A549 (cell line): Measurements from ENCODE around the gene ATP6V0A4. TPM values are rescaled to one million over a fixed set of nuclear protein-coding genes. Genes with fewer than 3 reads are reported as not detected.

Source experiments
- ATAC-seq, 2 experiments: fragments of 200-7000 bp in 1 of 2; fragments of >200 bp in 1 of 2; cut with Nextera tagmentation in 1 of 2; cut with Tn5 transposase in 1 of 2; 3 replicates each; pipeline versions ENCODE4 v1.8.0 to v1.9.1; 2018 to 2020; ENCODE audit warnings: mild to moderate bottlenecking in 1 of 2, moderate library complexity in 1 of 2
- CTCF ChIA-PET: fragments of 300-600 bp; sonication (Branson Sonifier 250); formaldehyde crosslinking; extraction: SDS; loops from one replicate; lab custom pipeline; 2021; ENCODE audit warnings: antibody characterized with exemption, inconsistent platforms; lab: Yijun Ruan, JAX
- POLR2A ChIA-PET: fragments of 350-600 bp; formaldehyde crosslinking; extraction: SDS; loops from one replicate; lab custom pipeline; 2021; ENCODE audit warnings: antibody characterized with exemption, inconsistent platforms; lab: Yijun Ruan, JAX
- DNase-seq, 2 experiments: peaks; one replicate each; pipeline versions ENCODE4 v3.0.0 to v3.0.0-alpha.2; 2011 to 2016; ENCODE audit warnings: low read depth in 1 of 2, low spot score in 1 of 2
- FAIRE-seq: peaks from 2 replicates; lab custom pipeline; 2011; peaks lifted over from hg19 to GRCh38; lab: Jason Lieb, UNC
- H3K27ac ChIP-seq, 2 experiments: fragments of >200 bp; sonication (Bioruptor Twin); formaldehyde crosslinking; 3 replicates each; pipeline ENCODE4 v1.5.1; 2016 to 2017
- H3K4me1 ChIP-seq: fragments of >200 bp; sonication (Bioruptor Twin); formaldehyde crosslinking; 3 replicates; pipeline ENCODE4 v1.6.1; 2016
- H3K4me2 ChIP-seq: fragments of >200 bp; sonication (Bioruptor Twin); formaldehyde crosslinking; 3 replicates; pipeline ENCODE4 v1.6.1; 2016
- H3K4me3 ChIP-seq: fragments of >200 bp; sonication (Bioruptor Twin); formaldehyde crosslinking; 3 replicates; pipeline ENCODE4 v1.5.1; 2016
- H3K9me3 ChIP-seq: fragments of >200 bp; sonication (Bioruptor Twin); formaldehyde crosslinking; 3 replicates; pipeline ENCODE4 v1.6.1; 2016
- CBX2 ChIP-seq: fragments of 200-600 bp; sonication (generic); IDR thresholded peaks from 2 replicates; pipeline ENCODE4 v1.6.1; 2016; ENCODE audit warnings: low read depth, mild to moderate bottlenecking, borderline replicate concordance
- CBX8 ChIP-seq: fragments of 200-600 bp; sonication (generic); IDR thresholded peaks from 2 replicates; pipeline ENCODE4 v1.6.1; 2016
- FOSB ChIP-seq: fragments of 250-450 bp; sonication (Bioruptor Pico); IDR thresholded peaks from 2 replicates; pipeline ENCODE4 v1.5.0; 2020; ENCODE audit warnings: mild to moderate bottlenecking, moderate library complexity
- GATA3 ChIP-seq: IDR thresholded peaks from 2 replicates; pipeline ENCODE4 v1.6.1; 2012; ENCODE audit warnings: borderline replicate concordance
- HES2 ChIP-seq: fragments of >200 bp; sonication (Bioruptor Twin); formaldehyde crosslinking; IDR thresholded peaks from 2 replicates; pipeline ENCODE4 v1.6.1; 2016
- HOXA7 ChIP-seq: fragments of 250-450 bp; sonication (Bioruptor Pico); IDR thresholded peaks from 2 replicates; pipeline ENCODE4 v1.5.0; 2020; ENCODE audit warnings: mild to moderate bottlenecking, moderate library complexity
- JUNB ChIP-seq: fragments of >200 bp; sonication (Bioruptor Twin); formaldehyde crosslinking; IDR thresholded peaks from 2 replicates; pipeline ENCODE4 v1.6.1; 2016
- KDM1A ChIP-seq: fragments of 200-600 bp; sonication (generic); IDR thresholded peaks from 2 replicates; pipeline ENCODE4 v1.6.1; 2016; ENCODE audit warnings: low read depth, mild to moderate bottlenecking
- MAFK ChIP-seq: fragments of 450-650 bp; IDR thresholded peaks from 2 replicates; pipeline ENCODE4 v1.6.1; 2014; ENCODE audit not compliant: partially characterized antibody
- MAZ ChIP-seq: fragments of 150-350 bp; IDR thresholded peaks from 2 replicates; pipeline ENCODE4 v1.6.1; 2014; ENCODE audit warnings: antibody characterized with exemption, low read depth, low read length, borderline replicate concordance
- NR3C1 ChIP-seq: fragments of >200 bp; sonication (Bioruptor Twin); formaldehyde crosslinking; IDR thresholded peaks from 3 replicates; pipeline ENCODE4 v1.6.1; 2017
- PHF8 ChIP-seq: fragments of 200-600 bp; sonication (generic); IDR thresholded peaks from 2 replicates; pipeline ENCODE4 v1.6.1; 2016; ENCODE audit warnings: low read depth, mild to moderate bottlenecking, antibody characterized with exemption, moderate library complexity, borderline replicate concordance
- RARB ChIP-seq: fragments of 250-450 bp; sonication (Bioruptor Pico); IDR thresholded peaks from 2 replicates; pipeline ENCODE4 v1.8.0; 2021; ENCODE audit warnings: mild to moderate bottlenecking, moderate library complexity
- REST ChIP-seq: fragments of 200-600 bp; sonication (generic); IDR thresholded peaks from 2 replicates; pipeline ENCODE4 v1.6.1; 2016; ENCODE audit warnings: antibody characterized with exemption, mild to moderate bottlenecking, moderate library complexity
- RFX5 ChIP-seq: fragments of 450-650 bp; IDR thresholded peaks from 2 replicates; pipeline ENCODE4 v1.7.1; 2014; ENCODE audit warnings: antibody characterized with exemption, mild to moderate bottlenecking, moderate library complexity
- ZC3H11A ChIP-seq: fragments of 450-650 bp; IDR thresholded peaks from 2 replicates; pipeline ENCODE4 v1.6.1; 2014; ENCODE audit warnings: antibody characterized with exemption, mild to moderate bottlenecking
- ZFP36 ChIP-seq: fragments of 450-650 bp; IDR thresholded peaks from 2 replicates; pipeline ENCODE4 v1.6.1; 2014; ENCODE audit warnings: borderline replicate concordance; ENCODE audit not compliant: partially characterized antibody
- ZSCAN20 ChIP-seq: fragments of 250-450 bp; sonication (Bioruptor Pico); IDR thresholded peaks from 2 replicates; pipeline ENCODE4 v1.8.0; 2022; ENCODE audit warnings: mild to moderate bottlenecking, moderate library complexity
- WGBS: methylation state at CpG from one replicate; pipeline ENCODE4 v1.1.6; 2017; ENCODE audit errors: missing lambda C conversion rate; 5-methylcytosine and 5-hydroxymethylcytosine counted together
- polyA plus RNA-seq, 4 experiments: library from polyadenylated mRNA; depleted of rRNA in 3 of 4; stranded (reverse); fragments of >200 nt; fragmentation: RNase III in 1 of 4; extraction: RNeasy Plus Mini Kit Qiagen cat#74134 plus additional on column Dnase treatment in 1 of 4; gene quantifications; 2 replicates in 3 of 4; 3 replicates in 1 of 4; pipeline ENCODE4 v1.2.3, GENCODE V29; 2011 to 2017
- TF ChIP-seq, protein P1 (sequence below): fragments of >200 bp; sonication (Bioruptor Twin); formaldehyde crosslinking; IDR thresholded peaks from 3 replicates; pipeline ENCODE4 v1.5.1; 2016

Gene ATP6V0A4
- polyA plus RNA-seq, 2 of the 4 experiments (the other 2 are of a cell fraction): 0.09 to 0.25 TPM

- WGBS: 81% methylated on average over 18 of the region's 18 CpGs
- POLR2A ChIA-PET: no interaction called here
- no peak for TF ChIP-seq CBX2
- TF ChIP-seq JUNB: no peak
- TF ChIP-seq FOSB (CRISPR knock-in tag): no peak
- no peak for TF ChIP-seq REST
- no peak for TF ChIP-seq RFX5
- TF ChIP-seq KDM1A: no peak
- no peak for TF ChIP-seq HOXA7 (CRISPR knock-in tag)
- no peak for TF ChIP-seq CBX8
- no peak for TF ChIP-seq HES2
- no peak for TF ChIP-seq GATA3
- no peak for TF ChIP-seq MAZ
- TF ChIP-seq NR3C1: no peak
- TF ChIP-seq MAFK: no peak
- TF ChIP-seq ZSCAN20: no peak
- TF ChIP-seq ZC3H11A: no peak
- no peak for TF ChIP-seq ZFP36
Observed at GRCh38 chr7:138802706-138803105, 4.7 kb upstream of the ATP6V0A4 start.

GRCh38 chr7:138801256-138801655 is 3.3 kb upstream of the ATP6V0A4 start:
- Histone ChIP-seq H3K4me1 (0 out of 3 replicates have a peak, but pooled peaks cover 7% of the 10 kb centered on the region), H3K4me3 (no peak overlapping the region), H3K27ac (no peak overlapping the region), H3K9me3 (no peaks in the 10 kb centered on the region), H3K4me2 (no peak overlapping the region)
- ChIA-PET POLR2A (no interaction called here), CTCF (no interaction called here)
- FAIRE-seq (no peak), DNase-seq (no peak), ATAC-seq (no peak)
- WGBS: 90% methylated on average over 3 of the region's 3 CpGs
- TF ChIP-seq PHF8 (no peak), RARB (CRISPR knock-in tag) (no peak), JUNB (no peak)
- TF ChIP-seq, protein P1, sequence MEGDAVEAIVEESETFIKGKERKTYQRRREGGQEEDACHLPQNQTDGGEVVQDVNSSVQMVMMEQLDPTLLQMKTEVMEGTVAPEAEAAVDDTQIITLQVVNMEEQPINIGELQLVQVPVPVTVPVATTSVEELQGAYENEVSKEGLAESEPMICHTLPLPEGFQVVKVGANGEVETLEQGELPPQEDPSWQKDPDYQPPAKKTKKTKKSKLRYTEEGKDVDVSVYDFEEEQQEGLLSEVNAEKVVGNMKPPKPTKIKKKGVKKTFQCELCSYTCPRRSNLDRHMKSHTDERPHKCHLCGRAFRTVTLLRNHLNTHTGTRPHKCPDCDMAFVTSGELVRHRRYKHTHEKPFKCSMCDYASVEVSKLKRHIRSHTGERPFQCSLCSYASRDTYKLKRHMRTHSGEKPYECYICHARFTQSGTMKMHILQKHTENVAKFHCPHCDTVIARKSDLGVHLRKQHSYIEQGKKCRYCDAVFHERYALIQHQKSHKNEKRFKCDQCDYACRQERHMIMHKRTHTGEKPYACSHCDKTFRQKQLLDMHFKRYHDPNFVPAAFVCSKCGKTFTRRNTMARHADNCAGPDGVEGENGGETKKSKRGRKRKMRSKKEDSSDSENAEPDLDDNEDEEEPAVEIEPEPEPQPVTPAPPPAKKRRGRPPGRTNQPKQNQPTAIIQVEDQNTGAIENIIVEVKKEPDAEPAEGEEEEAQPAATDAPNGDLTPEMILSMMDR: no peak

More at GRCh38 chr7:138802706-138803105, 4.7 kb upstream of the ATP6V0A4 start:
- FAIRE-seq: no peak
- CTCF ChIA-PET: interaction anchor here (0.6 to 1.2 kb wide), 2 partner anchors 34 to 553 kb away, joined by 4 read pairs; no protein-coding TSS in a partner anchor
- Histone ChIP-seq H3K9me3 (no peaks in the 10 kb centered on the region), H3K27ac (no peak overlapping the region), H3K4me2 (no peak overlapping the region), H3K4me3 (no peak overlapping the region), H3K4me1 (0 out of 3 replicates have a peak, but pooled peaks cover 7% of the 10 kb centered on the region)
- ATAC-seq: no peak
- no peak for DNase-seq
